COR-L47 (cell line): Measurements from ENCODE around the gene SLIT3.

ENCODE experiments used
- DNase-seq: peaks from one replicate; lab custom pipeline; 2025; lab: John Stamatoyannopoulos, UW

SLIT3 gene

GRCh38 chr5:169104937-169105494, 195.9 kb downstream of the SLIT3 start:
- no peak for DNase-seq

- DNase-seq: no peak
Measured at GRCh38 chr5:169103586-169104181, 197.3 kb downstream of the SLIT3 start.

- DNase-seq: no peak
Measured at GRCh38 chr5:169101966-169102365, 199.0 kb downstream of the SLIT3 start.

GRCh38 chr5:169100735-169101075, 200.2 kb downstream of the SLIT3 start:
- no peak for DNase-seq

GRCh38 chr5:169099801-169100734, 200.9 kb downstream of the SLIT3 start:
- no peak for DNase-seq

- no peak for DNase-seq
Measured at GRCh38 chr5:169098331-169099121, 202.4 kb downstream of the SLIT3 start.

- DNase-seq: no peak
Measured at GRCh38 chr5:169097374-169098326, 203.3 kb downstream of the SLIT3 start.

GRCh38 chr5:169095976-169096375, 205.0 kb downstream of the SLIT3 start:
- no peak for DNase-seq

- DNase-seq: no peak
Measured at GRCh38 chr5:169095410-169095960, 205.5 kb downstream of the SLIT3 start.

GRCh38 chr5:169094586-169095409, 206.1 kb downstream of the SLIT3 start:
- no peak for DNase-seq

GRCh38 chr5:169091396-169091980, 209.5 kb downstream of the SLIT3 start:
- no peak for DNase-seq

- DNase-seq: no peak
Measured at GRCh38 chr5:169089343-169089742, 211.6 kb downstream of the SLIT3 start.

- no peak for DNase-seq
Measured at GRCh38 chr5:169088028-169088725, 212.8 kb downstream of the SLIT3 start.

GRCh38 chr5:169085636-169086035, 215.3 kb downstream of the SLIT3 start:
- DNase-seq: no peak

- DNase-seq: no peak
Measured at GRCh38 chr5:169085212-169085611, 215.7 kb downstream of the SLIT3 start.

GRCh38 chr5:169084775-169085174, 216.2 kb downstream of the SLIT3 start:
- DNase-seq: no peak

- no peak for DNase-seq
Measured at GRCh38 chr5:169083394-169084018, 217.4 kb downstream of the SLIT3 start.

GRCh38 chr5:169081000-169081724, 219.8 kb downstream of the SLIT3 start:
- DNase-seq: no peak
